H9 (cell line): ENCODE data around the gene RBM25. TPM values are rescaled to one million over a fixed set of nuclear protein-coding genes. Genes with fewer than 3 reads are reported as not detected.

Source experiments
- DNase-seq: peaks from one replicate; pipeline ENCODE4 v3.0.0-alpha.2; 2017
- H2AFZ ChIP-seq: one replicate; pipeline ENCODE4 v1.6.1; 2013; ENCODE audit warnings: mild to moderate bottlenecking, low read length, control low read depth, moderate library complexity
- H2AK5ac ChIP-seq: 2 replicates; pipeline ENCODE4 v1.6.1; 2013; ENCODE audit warnings: low read length, control low read depth, mixed read lengths; ENCODE audit not compliant: insufficient read length
- H2BK120ac ChIP-seq: one replicate; pipeline ENCODE4 v1.6.1; 2013; ENCODE audit warnings: low read depth, mild to moderate bottlenecking, low read length, control low read depth, inconsistent platforms; ENCODE audit not compliant: poor library complexity, severe bottlenecking
- H2BK12ac ChIP-seq: 2 replicates; pipeline ENCODE4 v1.6.1; 2013; ENCODE audit warnings: low read length, control low read depth, mixed read lengths, low read depth; ENCODE audit not compliant: insufficient read length
- H2BK15ac ChIP-seq: 2 replicates; pipeline ENCODE4 v1.6.1; 2013; ENCODE audit warnings: low read depth, low read length, control low read depth
- H2BK20ac ChIP-seq: one replicate; pipeline ENCODE4 v1.6.1; 2013; ENCODE audit warnings: low read depth, mild to moderate bottlenecking, low read length, control low read depth, inconsistent platforms; ENCODE audit not compliant: poor library complexity, severe bottlenecking
- H2BK5ac ChIP-seq: 2 replicates; pipeline ENCODE4 v1.6.1; 2013; ENCODE audit warnings: low read length, control low read depth, mixed read lengths; ENCODE audit not compliant: insufficient read length
- H3K14ac ChIP-seq: 2 replicates; pipeline ENCODE4 v1.6.1; 2013; ENCODE audit warnings: low read length, control low read depth; ENCODE audit not compliant: insufficient read depth
- H3K18ac ChIP-seq: 2 replicates; pipeline ENCODE4 v1.6.1; 2013; ENCODE audit warnings: low read depth, mild to moderate bottlenecking, mixed read lengths, low read length, control low read depth; ENCODE audit not compliant: insufficient read length
- H3K23ac ChIP-seq: 2 replicates; pipeline ENCODE4 v1.6.1; 2013; ENCODE audit warnings: low read length, control low read depth, mixed read lengths, low read depth; ENCODE audit not compliant: insufficient read length
- H3K23me2 ChIP-seq: 2 replicates; pipeline ENCODE4 v1.6.1; 2013; ENCODE audit warnings: low read depth, mild to moderate bottlenecking, mixed read lengths, low read length, control low read depth; ENCODE audit not compliant: insufficient read length, poor library complexity, severe bottlenecking
- H3K27ac ChIP-seq: 2 replicates; pipeline ENCODE4 v1.5.1; 2013; ENCODE audit warnings: low read length, control low read depth, mixed read lengths, low read depth; ENCODE audit not compliant: insufficient read length
- H3K27me3 ChIP-seq: 2 replicates; pipeline ENCODE4 v1.6.1; 2013; ENCODE audit warnings: low read length, control low read depth, inconsistent platforms; ENCODE audit not compliant: insufficient read depth
- H3K4ac ChIP-seq: 2 replicates; pipeline ENCODE4 v1.6.1; 2013; ENCODE audit warnings: low read depth, mild to moderate bottlenecking, control low read depth, inconsistent platforms, low read length, moderate library complexity
- H3K4me1 ChIP-seq: 2 replicates; pipeline ENCODE4 v1.6.1; 2013; ENCODE audit warnings: low read length, control low read depth, inconsistent platforms; ENCODE audit not compliant: insufficient read depth
- H3K4me2 ChIP-seq: 2 replicates; pipeline ENCODE4 v1.6.1; 2013; ENCODE audit warnings: low read length, control low read depth, mixed read lengths; ENCODE audit not compliant: insufficient read length, insufficient read depth
- H3K56ac ChIP-seq: 2 replicates; pipeline ENCODE4 v1.6.1; 2013; ENCODE audit warnings: low read depth, mild to moderate bottlenecking, mixed read lengths, low read length, control low read depth; ENCODE audit not compliant: insufficient read length
- H3K79me1 ChIP-seq: 2 replicates; pipeline ENCODE4 v1.6.1; 2013; ENCODE audit warnings: low read depth, mild to moderate bottlenecking, moderate library complexity, low read length, control low read depth, inconsistent platforms; ENCODE audit not compliant: insufficient read depth, poor library complexity, severe bottlenecking
- H3K79me2 ChIP-seq: 2 replicates; pipeline ENCODE4 v1.6.1; 2013; ENCODE audit warnings: low read length, control low read depth, inconsistent platforms; ENCODE audit not compliant: insufficient read depth
- H3K9ac ChIP-seq: 2 replicates; pipeline ENCODE4 v1.6.1; 2013; ENCODE audit warnings: low read length, control low read depth, mixed read lengths; ENCODE audit not compliant: insufficient read length; ENCODE audit errors: extremely low read depth
- H3K9me3 ChIP-seq: one replicate; pipeline ENCODE4 v1.6.1; 2013; ENCODE audit warnings: low read depth, low read length, inconsistent platforms; ENCODE audit not compliant: control insufficient read depth
- H3T11ph ChIP-seq: one replicate; pipeline ENCODE4 v1.6.1; 2013; ENCODE audit warnings: mild to moderate bottlenecking, low read length, control low read depth, inconsistent platforms
- H4K20me1 ChIP-seq: one replicate; pipeline ENCODE4 v1.6.1; 2013; ENCODE audit not compliant: control insufficient read depth, insufficient read length, insufficient read depth
- H4K5ac ChIP-seq: 2 replicates; pipeline ENCODE4 v1.6.1; 2013; ENCODE audit warnings: low read depth, mild to moderate bottlenecking, mixed read lengths, low read length, control low read depth; ENCODE audit not compliant: insufficient read length
- H4K8ac ChIP-seq: replicated peaks from 2 replicates; pipeline ENCODE4 v1.6.1; 2013; ENCODE audit warnings: low read length, control low read depth, mixed read lengths, low read depth; ENCODE audit not compliant: insufficient read length
- H4K91ac ChIP-seq: 2 replicates; pipeline ENCODE4 v1.6.1; 2013; ENCODE audit warnings: low read depth, mild to moderate bottlenecking, moderate library complexity, mixed read lengths, low read length, control low read depth; ENCODE audit not compliant: insufficient read length
- H3K27ac Mint-ChIP-seq, 3 experiments: 2 replicates in 2 of 3; 3 replicates in 1 of 3; pipeline ENCODE4 v1.8.0; 2020 to 2021; ENCODE audit warnings: mixed read lengths in 3 of 3, mild to moderate bottlenecking in 1 of 3, moderate library complexity in 1 of 3
- H3K27me3 Mint-ChIP-seq: 2 replicates; pipeline ENCODE4 v1.8.0; 2021; ENCODE audit warnings: low read depth, mild to moderate bottlenecking, moderate library complexity, mixed read lengths
- H3K36me3 Mint-ChIP-seq, 3 experiments: 2 replicates in 2 of 3; 3 replicates in 1 of 3; pipeline ENCODE4 v1.8.0; 2020 to 2021; ENCODE audit warnings: low read depth in 3 of 3, mixed read lengths in 3 of 3; ENCODE audit not compliant: insufficient read depth in 1 of 3
- H3K4me1 Mint-ChIP-seq, 2 experiments: 2 replicates each; pipeline ENCODE4 v1.8.0; 2020; ENCODE audit warnings: mixed read lengths in 2 of 2
- H3K4me3 Mint-ChIP-seq, 2 experiments: 2 replicates in 1 of 2; 3 replicates in 1 of 2; pipeline ENCODE4 v1.8.0; 2020 to 2021; ENCODE audit warnings: mild to moderate bottlenecking in 2 of 2, mixed read lengths in 2 of 2, moderate library complexity in 1 of 2
- H3K9me3 Mint-ChIP-seq, 2 experiments: 2 replicates in 1 of 2; 3 replicates in 1 of 2; pipeline ENCODE4 v1.8.0; 2020; ENCODE audit warnings: mild to moderate bottlenecking in 2 of 2, mixed read lengths in 2 of 2, moderate library complexity in 1 of 2
- CTCF ChIP-seq: fragments of 200-600 bp; sonication (generic); conservative IDR thresholded peaks from 3 replicates; pipeline ENCODE4 v1.8.0; 2021; ENCODE audit warnings: antibody characterized with exemption, mild to moderate bottlenecking
- WGBS: extraction: QIAGEN DNeasy Blood & Tissue Kit; methylation state at CpG from one replicate; pipeline ENCODE4 v1.1.7; 2013; ENCODE audit warnings: missing lambda C conversion rate, low lambda C conversion rate, mixed read lengths; ENCODE audit not compliant: insufficient read length; ENCODE audit errors: extremely low coverage; 5-methylcytosine and 5-hydroxymethylcytosine counted together
- total RNA-seq: library from RNA; stranded (reverse); gene quantifications from 2 replicates; pipeline ENCODE4 v1.2.1, GENCODE V29; 2021

RBM25 gene
- total RNA-seq, 1 experiment from 2014 or later, result 138 TPM

GRCh38 chr14:73027546-73027945 is 30.8 kb upstream of the RBM25 start:
- no peak overlapping the region for H4K5ac ChIP-seq
- no peak overlapping the region for H2BK5ac ChIP-seq
- no peak overlapping the region for H4K8ac ChIP-seq
- Mint-ChIP-seq H3K4me3 (peak overlapping the region; percentile 88 to 96), H3K27me3 (no peaks in the 10 kb centered on the region), H3K27ac (peak overlapping the region in 2 of 3 experiments; percentile 88 to 98; a peak in 4 of 7 replicates), H3K4me1 (peaks cover 22 to 24% of the 10 kb centered on the region in 2 experiments), H3K9me3 (no peaks in the 10 kb centered on the region), H3K36me3 (peaks cover 7 to 17% (median 16%) of the 10 kb centered on the region in 3 experiments; a peak in 6 of 7 replicates)
- no peak overlapping the region for H3K56ac ChIP-seq
- no peak for TF ChIP-seq CTCF
- H3K9ac ChIP-seq, result no peak overlapping the region
- H3K27me3 ChIP-seq, result no peaks in the 10 kb centered on the region
- H4K91ac ChIP-seq, result no peak overlapping the region
- H3K79me1 ChIP-seq, result peaks cover 8% of the 10 kb centered on the region
- no peak overlapping the region for H3K23ac ChIP-seq
- H3K4me2 ChIP-seq, result peak overlapping the region; percentile 57
- no peak overlapping the region for H3K4ac ChIP-seq
- DNase-seq, result no peak
- H3K9me3 ChIP-seq, result no peaks in the 10 kb centered on the region
- H3K14ac ChIP-seq, result no peak overlapping the region
- no peak overlapping the region for H3K27ac ChIP-seq
- H2BK20ac ChIP-seq, result no peak overlapping the region
- no peak overlapping the region for H2BK120ac ChIP-seq
- H2BK15ac ChIP-seq, result no peak overlapping the region
- H4K20me1 ChIP-seq, result no peaks in the 10 kb centered on the region
- H3T11ph ChIP-seq, result no peak overlapping the region
- no peak overlapping the region for H2AFZ ChIP-seq
- no peak overlapping the region for H2AK5ac ChIP-seq
- WGBS, result no CpG with 5 or more reads among the region's 3 CpGs
- H3K4me1 ChIP-seq, result no peaks in the 10 kb centered on the region
- H3K18ac ChIP-seq, result no peak overlapping the region
- H3K23me2 ChIP-seq, result peaks cover 5% of the 10 kb centered on the region
- H3K79me2 ChIP-seq, result no peaks in the 10 kb centered on the region
- no peak overlapping the region for H2BK12ac ChIP-seq
